ENCODE results near the gene SV2A.

SV2A gene

DNA sequence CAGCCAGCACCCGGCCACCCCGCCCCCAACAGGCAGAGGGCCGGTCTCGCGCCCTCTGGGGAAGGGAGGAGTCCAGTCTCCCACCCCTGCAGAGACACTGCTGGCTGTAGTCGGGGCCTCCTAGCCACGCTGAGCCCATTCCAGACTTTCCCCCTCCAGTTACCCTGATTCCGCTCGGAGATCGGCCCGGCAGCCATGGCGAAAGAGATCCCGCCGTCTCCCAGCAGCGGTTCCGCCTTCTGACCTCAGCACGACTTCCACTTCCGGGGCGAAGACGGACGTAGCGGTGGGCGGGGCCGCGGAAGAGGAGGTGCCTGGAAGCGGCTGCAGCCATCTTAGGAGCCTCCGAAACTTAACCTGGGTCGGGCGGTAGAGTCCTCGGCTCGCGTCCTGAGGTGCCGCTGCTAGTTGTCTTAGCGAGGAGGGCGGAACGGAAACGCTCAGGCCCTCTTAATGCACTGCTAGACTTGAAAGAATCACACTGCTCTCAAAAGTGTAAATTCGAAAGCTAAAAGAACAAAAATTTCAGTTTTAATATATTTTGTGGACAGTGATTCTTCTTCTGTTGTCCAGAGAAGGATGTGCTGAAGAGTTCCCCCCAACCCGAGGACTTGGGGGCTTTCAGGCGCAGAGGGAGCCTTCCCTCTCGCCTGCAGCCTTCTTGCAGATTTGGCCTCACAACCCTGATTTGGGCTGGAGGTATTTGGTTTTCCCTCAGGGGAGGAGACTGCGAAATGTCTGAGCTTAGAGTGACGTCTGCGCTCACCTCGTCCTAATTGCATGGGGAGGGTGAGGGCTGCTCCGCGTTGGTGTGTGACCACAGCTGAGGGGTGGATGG is 10.1 kb upstream of the SV2A start, which contains the start of gene SF3B4:
Gene SF3B4, minus strand, starts transcription at position 241 of the 838 bp plus-strand sequence. Its CDS starts 44 bp downstream, at position 197.
- TF ChIP-seq, protein P1, sequence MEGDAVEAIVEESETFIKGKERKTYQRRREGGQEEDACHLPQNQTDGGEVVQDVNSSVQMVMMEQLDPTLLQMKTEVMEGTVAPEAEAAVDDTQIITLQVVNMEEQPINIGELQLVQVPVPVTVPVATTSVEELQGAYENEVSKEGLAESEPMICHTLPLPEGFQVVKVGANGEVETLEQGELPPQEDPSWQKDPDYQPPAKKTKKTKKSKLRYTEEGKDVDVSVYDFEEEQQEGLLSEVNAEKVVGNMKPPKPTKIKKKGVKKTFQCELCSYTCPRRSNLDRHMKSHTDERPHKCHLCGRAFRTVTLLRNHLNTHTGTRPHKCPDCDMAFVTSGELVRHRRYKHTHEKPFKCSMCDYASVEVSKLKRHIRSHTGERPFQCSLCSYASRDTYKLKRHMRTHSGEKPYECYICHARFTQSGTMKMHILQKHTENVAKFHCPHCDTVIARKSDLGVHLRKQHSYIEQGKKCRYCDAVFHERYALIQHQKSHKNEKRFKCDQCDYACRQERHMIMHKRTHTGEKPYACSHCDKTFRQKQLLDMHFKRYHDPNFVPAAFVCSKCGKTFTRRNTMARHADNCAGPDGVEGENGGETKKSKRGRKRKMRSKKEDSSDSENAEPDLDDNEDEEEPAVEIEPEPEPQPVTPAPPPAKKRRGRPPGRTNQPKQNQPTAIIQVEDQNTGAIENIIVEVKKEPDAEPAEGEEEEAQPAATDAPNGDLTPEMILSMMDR (IDR thresholded peaks at IDR 0.05; ENCODE audit: insufficient read depth, low read length, poor library complexity, severe bottlenecking), result no peak
- H3K27me3 ChIP-seq (replicated peaks; ENCODE audit: control insufficient read depth, insufficient read depth, low read length), result no peaks in the 10 kb centered on the region

DNA sequence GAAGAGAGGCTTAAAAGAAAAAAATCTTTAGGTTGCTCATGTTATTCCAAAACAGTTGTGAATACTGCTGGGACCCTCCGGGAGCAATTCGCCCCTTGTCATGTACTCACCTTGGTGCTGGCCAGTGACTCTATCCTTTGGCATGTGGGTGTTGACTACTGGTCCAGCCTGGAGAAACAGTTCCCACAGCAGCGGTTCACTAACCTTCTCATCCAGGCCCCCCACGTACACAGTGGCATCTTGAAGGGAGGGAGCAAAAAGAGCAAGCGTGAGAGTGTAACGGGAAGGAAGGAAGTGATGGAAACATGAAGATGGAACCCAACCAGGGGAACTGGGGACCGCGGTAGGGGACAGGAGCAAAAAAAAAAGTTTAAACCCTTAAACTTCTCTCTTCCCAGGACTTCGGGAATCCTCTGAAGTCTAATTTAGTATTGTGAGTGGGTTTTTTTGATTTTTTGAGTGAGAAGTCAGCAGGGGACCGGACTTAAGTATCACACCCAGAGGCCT is 9.5 kb upstream of the SV2A start:
- DNase-seq (ENCODE audit: extremely low read depth, insufficient read length), result no peak
- Histone ChIP-seq H3K4me3 (replicated peaks; ENCODE audit: low read depth, low read length) (peak overlapping the region; percentile 95), H3K36me3 (ENCODE audit: control insufficient read depth, insufficient read depth, low read length) (peaks cover 21% of the 10 kb centered on the region), H3K27me3 (replicated peaks; ENCODE audit: control insufficient read depth, insufficient read depth, low read length) (no peaks in the 10 kb centered on the region)
- TF ChIP-seq, protein P1 (IDR thresholded peaks at IDR 0.05; ENCODE audit: insufficient read depth, low read length, poor library complexity, severe bottlenecking), result no peak

More for the DNA sequence above, 10.1 kb upstream of the SV2A start, which contains the start of gene SF3B4:
- Histone ChIP-seq H3K4me3 (replicated peaks; ENCODE audit: low read depth, low read length) (peak within 1 kb of the TSS; percentile 95), H3K36me3 (ENCODE audit: control insufficient read depth, insufficient read depth, low read length) (peaks cover 21% of the 10 kb centered on the region)
- peak; percentile 95 for DNase-seq (ENCODE audit: extremely low read depth, insufficient read length)

DNA sequence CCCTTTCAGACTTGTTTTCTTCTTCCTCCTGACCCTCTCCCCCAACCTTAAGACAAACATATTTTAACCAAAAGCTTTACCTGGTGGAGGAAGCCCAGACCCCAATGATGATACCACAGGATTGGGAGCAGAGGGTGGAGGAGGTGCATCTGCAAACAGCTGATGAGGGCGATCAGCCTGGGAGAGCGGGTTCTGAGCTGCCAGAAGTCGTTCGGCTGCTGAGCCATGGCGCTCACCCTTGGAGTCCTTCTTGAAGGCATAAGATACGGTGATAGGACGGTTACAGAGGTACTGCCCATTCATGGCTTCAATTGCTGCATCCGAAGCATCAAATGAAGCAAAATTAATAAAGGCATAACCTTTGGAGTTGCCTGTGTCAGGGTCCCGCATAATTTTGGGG is 8.7 kb upstream of the SV2A start:
- DNase-seq (ENCODE audit: extremely low read depth, insufficient read length), result no peak
- Histone ChIP-seq H3K4me3 (replicated peaks; ENCODE audit: low read depth, low read length) (peak overlapping the region; percentile 95), H3K36me3 (ENCODE audit: control insufficient read depth, insufficient read depth, low read length) (peaks cover 21% of the 10 kb centered on the region), H3K27me3 (replicated peaks; ENCODE audit: control insufficient read depth, insufficient read depth, low read length) (no peaks in the 10 kb centered on the region)
- TF ChIP-seq, protein P1 (IDR thresholded peaks at IDR 0.05; ENCODE audit: insufficient read depth, low read length, poor library complexity, severe bottlenecking), result no peak

DNA sequence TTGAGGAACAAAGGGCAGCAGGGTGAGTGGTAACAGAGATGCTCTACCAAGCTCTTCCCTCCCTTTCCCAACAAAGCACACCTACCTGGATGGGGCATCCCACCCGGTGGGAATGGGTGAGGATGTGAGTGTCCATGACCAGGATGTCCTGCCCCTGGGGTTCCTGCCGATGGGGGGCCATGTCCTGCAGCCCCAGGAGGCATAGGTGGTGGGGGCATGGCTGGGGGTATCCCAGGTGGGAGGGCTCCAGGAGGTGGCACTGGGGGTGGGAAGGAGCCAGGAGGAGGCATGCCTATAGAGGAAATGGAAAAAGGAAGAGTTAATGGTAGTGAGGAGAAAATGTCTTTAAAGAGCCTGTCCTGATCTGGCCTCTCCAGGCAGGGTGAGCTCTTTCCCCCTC is 8.1 kb upstream of the SV2A start:
- TF ChIP-seq, protein P1 (IDR thresholded peaks at IDR 0.05; ENCODE audit: insufficient read depth, low read length, poor library complexity, severe bottlenecking), result no peak
- peaks cover 21% of the 10 kb centered on the region for H3K36me3 ChIP-seq (ENCODE audit: control insufficient read depth, insufficient read depth, low read length)
- no peaks in the 10 kb centered on the region for H3K27me3 ChIP-seq (replicated peaks; ENCODE audit: control insufficient read depth, insufficient read depth, low read length)
- no peak overlapping the region for H3K4me3 ChIP-seq (replicated peaks; ENCODE audit: low read depth, low read length)
- DNase-seq (ENCODE audit: extremely low read depth, insufficient read length), result no peak

DNA sequence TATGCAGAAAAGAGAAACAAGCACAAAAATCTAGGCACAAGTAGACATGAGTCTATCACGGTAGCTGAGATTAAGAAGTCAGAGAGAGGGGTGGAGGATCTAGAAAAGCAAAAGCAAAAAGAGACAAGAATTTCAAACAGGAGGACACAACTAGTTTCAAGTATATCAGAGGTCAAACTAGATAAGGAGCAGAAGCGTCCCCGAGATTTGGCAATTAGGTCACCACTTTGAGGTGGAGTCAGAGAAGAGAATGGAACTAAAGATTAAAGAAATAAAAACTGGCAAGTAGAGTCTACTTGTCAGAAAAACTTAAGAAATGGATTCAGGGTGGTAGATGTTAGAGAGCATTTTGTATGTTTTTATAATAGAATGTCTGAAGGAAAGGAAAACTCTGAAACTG is 7.7 kb upstream of the SV2A start:
- no peak overlapping the region for H3K4me3 ChIP-seq (replicated peaks; ENCODE audit: low read depth, low read length)

More for the DNA sequence above, 7.7 kb upstream of the SV2A start:
- peaks cover 21% of the 10 kb centered on the region for H3K36me3 ChIP-seq (ENCODE audit: control insufficient read depth, insufficient read depth, low read length)
- no peak for DNase-seq (ENCODE audit: extremely low read depth, insufficient read length)
- H3K27me3 ChIP-seq (replicated peaks; ENCODE audit: control insufficient read depth, insufficient read depth, low read length), result no peaks in the 10 kb centered on the region
- TF ChIP-seq, protein P1 (IDR thresholded peaks at IDR 0.05; ENCODE audit: insufficient read depth, low read length, poor library complexity, severe bottlenecking), result no peak

Data from GM06990 (cell line).